GM23248 (cell line): Measurements from ENCODE around the gene TMEM61.

Source experiments
- EZH2 ChIP-seq: fragments of 200-600 bp; sonication (generic); IDR thresholded peaks from 2 replicates; pipeline ENCODE4 v1.6.1; 2018; ENCODE audit warnings: antibody characterized with exemption, mild to moderate bottlenecking; ENCODE audit not compliant: insufficient read depth, poor library complexity, severe bottlenecking
- EZH2phosphoT487 ChIP-seq: fragments of 200-600 bp; sonication (generic); IDR thresholded peaks from 2 replicates; pipeline ENCODE4 v1.6.1; 2018; ENCODE audit warnings: antibody characterized with exemption, moderate library complexity, mild to moderate bottlenecking, low read depth; ENCODE audit not compliant: insufficient read depth

DNA sequence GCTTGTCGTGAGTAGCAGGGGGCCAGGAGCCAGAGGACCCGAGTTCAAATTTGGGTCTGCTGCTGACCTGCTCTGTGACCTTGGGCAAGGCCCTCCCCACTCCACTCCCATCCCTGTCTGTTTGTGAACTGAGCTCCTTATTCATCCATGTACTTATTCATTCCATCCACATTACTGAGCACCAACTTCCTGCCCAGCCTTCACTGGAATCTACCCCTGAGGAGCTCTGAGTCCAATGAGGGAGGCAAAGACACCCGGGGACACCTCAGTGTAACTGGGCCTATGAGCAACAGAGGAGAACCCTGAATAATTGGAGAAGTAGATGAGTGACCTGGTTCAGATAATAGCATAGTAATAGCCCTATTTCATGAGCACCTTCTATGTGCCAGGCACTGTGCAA lies 27.2 kb downstream of the TMEM61 start:
- TF ChIP-seq EZH2: no peak
- no peak for TF ChIP-seq EZH2phosphoT487
